ENCODE results near the gene EMC9.

Gene EMC9

DNA sequence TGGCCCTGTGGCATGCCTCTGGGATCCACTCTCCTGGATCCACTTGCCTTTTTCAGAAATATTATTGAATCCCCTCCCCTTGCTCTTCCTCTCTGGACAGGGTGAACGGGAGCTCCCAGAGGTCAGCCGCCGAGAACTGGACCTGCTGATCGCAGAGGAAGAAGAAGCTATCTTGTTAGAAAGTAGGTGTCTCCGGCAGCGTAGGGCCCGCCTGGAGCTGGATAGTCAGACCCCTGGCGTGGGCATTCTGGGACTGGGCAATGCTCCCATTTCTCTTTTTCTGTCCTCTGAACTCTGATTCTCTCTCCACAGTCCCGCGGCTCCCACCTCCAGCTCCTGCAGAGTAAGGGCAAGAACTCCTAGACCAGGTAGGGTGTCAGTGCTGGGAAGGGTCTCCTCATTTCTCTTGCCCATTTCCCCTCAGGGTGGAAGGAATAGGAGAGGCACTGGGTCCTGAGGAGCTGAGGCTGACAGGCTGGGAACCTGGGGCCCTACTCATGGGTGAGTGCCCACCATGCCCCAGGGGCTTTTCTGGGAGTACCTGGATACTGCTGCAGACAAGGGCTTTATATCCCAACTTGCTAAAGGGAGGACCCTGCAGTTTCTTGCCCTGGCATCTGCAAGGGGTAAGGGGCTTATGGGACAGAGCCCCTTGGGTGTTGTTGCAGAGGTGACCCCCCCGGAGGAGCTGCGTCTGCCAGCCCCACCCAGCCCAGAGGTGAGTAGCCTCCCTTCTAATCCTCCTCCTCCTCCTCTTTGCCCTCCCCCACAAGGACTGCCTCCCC is 35.8 kb upstream of the EMC9 start:
- DNase-seq = no peak

DNA sequence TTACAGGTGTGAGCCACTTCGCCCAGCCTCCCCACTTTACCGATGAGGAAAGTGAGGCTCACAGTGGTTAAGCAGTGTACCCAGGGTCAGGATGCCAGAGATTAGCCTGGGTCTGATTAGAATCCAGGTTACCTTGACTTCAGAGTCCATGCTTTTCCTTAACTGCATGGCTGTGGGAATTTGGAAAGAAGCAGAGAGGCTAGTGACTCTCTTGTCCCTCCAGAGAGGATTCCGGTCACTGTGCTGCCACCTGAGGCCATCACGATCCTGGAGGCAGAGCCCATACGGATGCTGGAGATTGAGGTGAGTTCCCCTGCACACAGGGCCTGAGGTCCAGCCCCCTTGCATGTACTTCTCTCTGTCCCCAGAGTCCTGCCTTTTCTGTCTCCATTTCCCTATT is 35.2 kb upstream of the EMC9 start:
- DNase-seq = no peak

DNA sequence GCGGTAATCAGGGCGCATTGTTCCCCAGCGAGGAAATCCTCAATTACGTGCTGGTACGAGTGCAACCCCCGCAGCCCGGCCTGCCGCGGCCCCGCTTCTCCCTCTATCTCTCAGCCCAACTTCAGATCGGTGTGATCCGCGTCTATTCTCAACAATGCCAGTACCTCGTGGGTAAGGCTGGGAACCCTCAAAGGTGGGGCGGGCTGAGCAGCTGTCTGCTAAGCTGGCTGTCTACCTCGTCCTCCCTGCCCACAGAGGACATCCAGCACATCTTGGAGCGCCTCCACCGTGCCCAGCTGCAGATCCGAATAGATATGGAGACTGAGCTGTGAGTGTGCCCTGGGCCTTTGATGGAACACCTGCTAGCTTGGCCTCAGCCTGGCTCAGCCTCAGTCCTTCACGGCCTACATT is 31.5 kb upstream of the EMC9 start:
- no peak for DNase-seq

DNA sequence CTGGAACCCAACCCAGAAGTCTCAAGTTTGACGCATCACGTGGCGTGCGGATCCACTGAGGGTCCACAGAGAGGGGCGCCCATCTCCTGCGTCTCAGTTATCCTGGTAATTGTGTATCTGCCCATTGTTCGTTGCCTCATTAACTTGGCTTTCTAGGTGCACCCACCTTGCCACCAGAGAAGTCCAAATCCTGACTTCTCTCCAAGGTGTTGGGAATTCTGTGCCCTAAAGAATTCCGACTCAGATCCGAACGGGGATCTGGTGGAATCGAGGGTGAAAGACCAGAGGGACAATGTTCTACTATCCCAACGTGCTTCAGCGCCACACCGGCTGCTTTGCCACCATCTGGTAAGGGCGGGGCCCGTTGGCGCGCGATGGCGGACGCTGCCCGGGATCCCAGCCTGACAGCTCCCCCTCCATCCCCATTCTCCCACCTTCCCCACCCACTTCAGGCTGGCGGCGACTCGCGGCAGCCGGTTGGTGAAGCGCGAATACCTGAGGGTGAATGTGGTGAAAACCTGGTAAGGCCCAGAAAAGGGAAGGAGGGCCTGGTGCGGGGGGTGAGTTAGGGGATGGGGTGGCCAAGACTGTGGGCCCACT is 31.0 kb upstream of the EMC9 start:
- DNase-seq = no peak

DNA sequence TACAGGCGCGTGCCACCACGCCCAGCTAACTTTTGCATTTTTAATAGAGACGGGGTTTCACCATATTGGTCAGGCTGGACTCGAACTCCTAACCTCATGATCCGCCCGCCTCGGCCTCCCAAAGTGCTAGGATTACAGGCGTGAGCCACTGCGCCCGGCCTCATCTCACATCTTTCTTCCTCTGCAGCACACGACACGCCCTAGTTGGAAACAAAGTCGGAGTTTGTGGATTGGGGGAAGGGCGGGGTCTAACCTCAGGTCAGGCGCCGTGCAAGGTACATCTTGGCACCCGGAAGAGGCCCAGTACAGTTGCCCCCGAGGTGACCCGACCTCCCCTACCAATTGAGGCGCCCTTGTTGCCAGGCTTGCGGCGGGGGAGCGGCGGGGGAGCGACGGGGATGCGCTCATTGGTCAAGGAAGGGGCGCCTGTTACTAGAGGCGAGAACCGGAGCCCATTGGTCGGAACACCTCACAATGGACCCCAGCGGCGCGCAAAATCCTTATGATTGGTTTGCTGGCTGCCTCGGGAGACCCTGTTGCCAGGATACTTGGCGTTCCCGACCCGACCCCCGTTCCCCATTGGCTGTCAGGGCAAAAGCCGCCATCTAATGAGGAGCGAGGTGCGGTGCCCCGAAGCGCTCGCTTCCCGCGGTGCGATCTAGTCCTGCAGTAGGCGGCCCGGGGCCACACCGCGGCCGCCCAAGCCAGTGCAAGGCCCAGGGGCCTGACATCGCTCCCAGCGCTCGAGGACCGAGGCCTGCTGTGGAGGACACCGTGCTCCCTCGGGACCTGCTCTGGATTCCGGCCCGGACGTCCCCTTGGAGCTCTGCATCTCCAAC is 30.2 kb upstream of the EMC9 start, which contains the start of gene REC8:
TSS of gene REC8 (plus strand) at position 659 of the 839 bp plus-strand sequence. CDS start 473 bp downstream, outside the sequence.
- peak; percentile 74 for DNase-seq

DNA sequence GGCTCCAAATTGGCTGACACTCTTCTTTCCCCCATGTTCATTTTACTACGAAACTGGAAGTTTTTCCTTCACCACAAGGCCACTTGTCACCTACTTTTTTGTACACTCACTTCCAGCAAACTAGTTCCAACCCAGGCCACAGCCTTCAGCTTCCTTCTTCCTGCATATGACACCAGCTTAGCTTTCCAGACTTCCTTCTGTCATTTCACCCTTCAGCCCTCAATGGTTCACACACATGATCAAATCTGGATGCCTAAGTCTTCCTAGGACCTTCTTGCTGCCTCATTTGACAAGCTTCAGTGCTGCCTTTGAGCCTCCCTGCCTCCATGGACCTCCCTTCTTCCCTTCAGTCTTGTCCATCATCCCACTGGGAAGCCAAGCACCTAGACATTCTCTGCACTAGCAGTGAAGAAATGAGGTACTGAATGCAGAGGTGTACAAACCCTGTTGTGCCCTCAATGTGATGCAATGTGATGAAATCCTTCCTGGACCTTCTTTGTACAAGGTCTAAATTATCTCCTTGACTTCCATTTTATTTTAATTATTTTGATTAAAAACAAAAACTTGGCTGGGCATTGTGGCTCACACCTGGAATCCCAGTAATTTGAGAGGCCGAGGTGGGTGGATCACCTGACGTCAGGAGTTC is 26.2 kb upstream of the EMC9 start:
- DNase-seq = no peak

DNA sequence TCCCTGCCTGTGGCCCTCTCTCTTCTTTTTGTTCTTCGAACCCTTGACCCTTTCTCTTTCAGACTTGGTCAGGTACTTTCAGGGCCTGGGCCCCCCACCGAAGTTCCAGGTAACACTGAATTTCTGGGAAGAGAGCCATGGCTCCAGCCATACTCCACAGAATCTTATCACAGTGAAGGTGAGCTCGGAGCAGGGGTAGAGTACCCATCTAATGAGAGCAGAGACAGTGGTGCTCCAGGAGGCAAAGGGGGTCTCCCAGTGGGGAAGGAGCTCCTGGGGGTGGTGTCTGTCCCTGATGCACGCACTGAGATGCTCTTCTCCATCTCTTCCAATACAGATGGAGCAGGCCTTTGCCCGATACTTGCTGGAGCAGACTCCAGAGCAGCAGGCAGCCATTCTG is 24.4 kb upstream of the EMC9 start:
- no peak for DNase-seq

DNA sequence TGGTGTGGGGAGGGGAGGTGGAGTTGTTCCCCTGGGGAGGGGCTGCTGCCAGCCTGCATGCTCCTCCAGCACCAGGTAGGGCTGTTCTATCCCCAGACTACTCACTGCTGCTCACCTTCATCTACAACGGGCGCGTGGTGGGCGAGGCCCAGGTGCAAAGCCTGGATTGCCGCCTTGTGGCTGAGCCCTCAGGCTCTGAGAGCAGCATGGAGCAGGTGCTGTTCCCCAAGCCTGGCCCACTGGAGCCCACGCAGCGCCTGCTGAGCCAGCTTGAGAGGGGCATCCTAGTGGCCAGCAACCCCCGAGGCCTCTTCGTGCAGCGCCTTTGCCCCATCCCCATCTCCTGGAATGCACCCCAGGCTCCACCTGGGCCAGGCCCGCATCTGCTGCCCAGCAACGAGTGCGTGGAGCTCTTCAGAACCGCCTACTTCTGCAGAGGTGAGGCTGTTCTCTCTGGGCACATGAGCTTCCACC is 23.2 kb upstream of the EMC9 start:
- no peak for DNase-seq

DNA sequence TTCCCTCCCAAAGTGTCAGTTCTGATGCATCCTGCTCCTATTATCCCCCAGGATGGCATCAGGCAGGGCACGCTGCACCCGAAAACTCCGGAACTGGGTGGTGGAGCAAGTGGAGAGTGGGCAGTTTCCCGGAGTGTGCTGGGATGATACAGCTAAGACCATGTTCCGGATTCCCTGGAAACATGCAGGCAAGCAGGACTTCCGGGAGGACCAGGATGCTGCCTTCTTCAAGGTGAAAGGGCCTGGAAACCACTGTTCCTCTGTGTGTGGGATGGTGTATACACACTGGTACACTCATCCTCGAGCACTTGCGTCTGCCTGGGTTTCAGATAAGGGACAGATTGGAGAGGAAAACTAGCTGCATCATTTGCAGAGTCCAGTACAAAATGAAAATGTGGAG is 20.7 kb upstream of the EMC9 start:
- DNase-seq = no peak

DNA sequence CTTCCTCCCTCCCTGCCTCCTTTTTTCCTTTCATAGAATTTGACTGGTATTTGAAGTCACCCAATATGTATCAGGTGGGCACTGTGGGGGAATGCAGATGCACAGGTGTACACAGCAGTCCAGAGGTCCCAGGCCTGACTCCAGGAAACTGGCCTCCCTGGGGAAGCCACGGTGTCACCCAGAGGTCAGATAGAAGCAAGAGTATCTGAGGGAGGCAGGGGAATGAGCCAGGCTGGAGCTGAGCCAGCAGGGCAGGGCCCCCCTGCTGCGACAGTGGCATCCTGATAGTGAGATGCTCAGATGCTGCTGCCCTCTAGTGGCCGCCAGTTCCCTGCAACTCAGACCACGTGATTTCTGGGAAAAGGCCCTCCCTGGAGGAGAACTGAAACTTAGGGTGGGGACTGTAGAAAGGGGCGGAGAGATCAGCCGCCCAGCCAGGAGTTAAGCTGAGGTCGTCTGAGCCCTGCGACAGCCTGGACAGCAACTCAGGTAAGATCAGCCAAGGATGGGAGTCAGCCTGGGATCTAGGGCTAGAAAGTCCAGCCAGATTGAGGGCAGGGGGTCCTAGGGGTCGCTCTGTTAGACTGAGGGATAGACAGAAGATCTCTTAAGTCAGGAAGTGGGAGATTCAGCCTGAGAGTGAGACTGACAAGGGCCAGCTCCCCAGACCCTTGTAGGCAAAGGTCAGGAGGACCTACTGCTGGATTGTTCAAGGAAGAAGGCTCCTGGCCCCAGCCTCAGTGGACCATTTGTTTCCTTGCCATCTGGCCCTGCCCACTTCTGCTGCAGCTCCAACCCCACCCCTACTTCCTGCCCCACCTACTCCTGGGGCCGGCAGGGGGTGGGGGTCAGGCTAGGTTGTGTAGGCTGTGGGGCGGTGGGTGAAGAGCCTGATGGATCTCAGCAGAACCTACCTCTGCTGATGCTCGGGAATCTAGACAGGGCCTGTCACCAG is 19.7 kb upstream of the EMC9 start, which contains the start of gene IRF9:
TSS of gene IRF9 (plus strand) at position 416 of the 955 bp plus-strand sequence. CDS start 880 bp downstream, outside the sequence.
- DNase-seq = peak; percentile 99

DNA sequence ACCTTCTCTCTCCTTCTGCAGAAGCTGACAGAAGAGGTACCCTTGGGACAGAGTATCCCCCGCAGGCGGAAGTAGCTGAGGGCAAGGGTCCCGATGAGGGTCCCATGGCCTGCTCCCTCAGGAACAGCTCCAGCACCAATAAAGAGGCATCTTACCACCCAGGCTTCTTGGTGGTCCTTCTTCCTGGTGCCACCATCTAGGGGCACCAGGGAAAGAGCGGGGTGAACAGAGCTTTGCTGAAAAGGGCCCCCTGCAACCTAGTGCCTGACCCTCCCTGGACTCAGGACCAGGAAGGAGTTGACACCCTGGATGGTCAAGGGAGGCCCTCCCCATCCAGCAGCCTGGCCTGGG is 19.1 kb upstream of the EMC9 start:
- no peak for DNase-seq

DNA sequence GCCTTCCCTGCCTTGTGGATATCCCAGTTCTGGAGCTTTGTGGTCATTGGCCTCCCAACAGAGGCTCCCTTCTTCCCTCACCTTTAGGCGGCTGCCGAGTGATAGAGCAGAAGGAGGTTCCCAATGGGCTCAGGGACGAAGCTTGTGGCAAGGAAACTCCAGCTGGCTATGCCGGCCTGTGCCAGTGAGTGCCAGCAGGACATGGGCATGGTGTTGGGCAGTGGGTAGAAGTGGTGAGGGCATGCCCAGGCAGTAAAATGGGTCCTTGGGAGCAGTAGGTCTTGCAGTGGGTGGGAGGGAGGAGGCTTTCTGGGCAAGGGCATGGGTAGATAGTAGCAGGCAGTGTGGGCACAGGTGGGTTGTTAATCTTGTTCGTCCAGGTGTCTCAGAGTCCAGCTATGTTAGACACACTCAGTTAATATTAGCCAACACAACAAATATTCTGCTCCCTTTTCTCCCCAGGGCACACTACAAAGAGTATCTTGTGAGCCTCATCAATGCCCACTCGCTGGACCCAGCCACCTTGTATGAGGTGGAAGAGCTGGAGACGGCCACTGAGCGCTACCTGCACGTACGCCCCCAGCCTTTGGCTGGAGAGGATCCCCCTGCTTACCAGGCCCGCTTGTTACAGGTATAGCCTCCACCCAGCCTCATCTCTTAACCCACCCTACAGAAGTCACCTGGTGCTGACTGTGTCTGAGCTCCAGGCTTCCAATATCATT is 18.5 kb upstream of the EMC9 start:
- DNase-seq = no peak

DNA sequence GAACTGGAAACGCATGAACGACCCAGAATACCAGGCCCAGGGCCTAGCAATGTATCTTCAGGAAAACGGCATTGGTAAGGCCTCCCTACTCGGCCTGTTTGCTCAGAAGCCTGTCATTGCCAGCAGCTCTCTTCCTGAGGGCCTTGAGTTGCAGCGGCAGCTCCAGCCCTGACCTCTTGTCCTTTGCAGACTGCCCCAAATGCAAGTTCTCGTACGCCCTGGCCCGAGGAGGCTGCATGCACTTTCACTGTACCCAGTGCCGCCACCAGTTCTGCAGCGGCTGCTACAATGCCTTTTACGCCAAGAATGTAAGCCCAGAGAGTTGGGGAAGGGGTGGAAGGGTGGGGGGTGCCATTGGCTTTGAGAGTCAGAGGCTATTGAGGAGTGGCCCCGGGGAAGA is 15.9 kb upstream of the EMC9 start:
- DNase-seq = no peak

DNA sequence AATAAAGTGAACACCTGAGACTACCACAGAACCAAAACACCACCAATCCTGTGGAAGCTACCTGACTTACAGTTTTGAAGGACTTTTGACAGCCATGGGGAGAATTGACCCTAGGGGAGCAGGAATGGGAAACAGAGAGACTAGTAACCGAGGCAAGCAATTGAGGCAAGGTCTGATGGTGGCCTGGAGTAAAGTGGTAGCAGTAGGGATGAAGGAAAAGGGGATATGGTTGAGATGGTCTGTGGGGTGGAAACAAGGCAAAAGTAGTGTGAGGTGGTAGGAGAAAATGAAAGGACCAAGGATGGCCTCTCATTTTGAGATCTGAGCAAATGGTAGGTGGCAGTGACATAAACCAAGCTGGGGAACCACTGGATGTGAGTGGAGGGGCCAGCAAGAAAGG is 15.4 kb upstream of the EMC9 start:
- no peak for DNase-seq

DNA sequence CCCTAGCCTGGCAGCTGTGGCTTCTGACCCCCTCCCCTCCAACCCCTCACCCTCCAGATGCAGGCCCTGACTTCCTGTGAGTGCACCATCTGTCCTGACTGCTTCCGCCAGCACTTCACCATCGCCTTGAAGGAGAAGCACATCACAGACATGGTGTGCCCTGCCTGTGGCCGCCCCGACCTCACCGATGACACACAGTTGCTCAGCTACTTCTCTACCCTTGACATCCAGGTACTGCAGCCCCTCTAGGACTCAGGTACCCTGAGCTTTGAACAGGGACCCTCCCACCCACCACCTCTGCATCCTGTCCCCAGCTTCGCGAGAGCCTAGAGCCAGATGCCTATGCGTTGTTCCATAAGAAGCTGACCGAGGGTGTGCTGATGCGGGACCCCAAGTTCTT is 13.7 kb upstream of the EMC9 start:
- DNase-seq = no peak

DNA sequence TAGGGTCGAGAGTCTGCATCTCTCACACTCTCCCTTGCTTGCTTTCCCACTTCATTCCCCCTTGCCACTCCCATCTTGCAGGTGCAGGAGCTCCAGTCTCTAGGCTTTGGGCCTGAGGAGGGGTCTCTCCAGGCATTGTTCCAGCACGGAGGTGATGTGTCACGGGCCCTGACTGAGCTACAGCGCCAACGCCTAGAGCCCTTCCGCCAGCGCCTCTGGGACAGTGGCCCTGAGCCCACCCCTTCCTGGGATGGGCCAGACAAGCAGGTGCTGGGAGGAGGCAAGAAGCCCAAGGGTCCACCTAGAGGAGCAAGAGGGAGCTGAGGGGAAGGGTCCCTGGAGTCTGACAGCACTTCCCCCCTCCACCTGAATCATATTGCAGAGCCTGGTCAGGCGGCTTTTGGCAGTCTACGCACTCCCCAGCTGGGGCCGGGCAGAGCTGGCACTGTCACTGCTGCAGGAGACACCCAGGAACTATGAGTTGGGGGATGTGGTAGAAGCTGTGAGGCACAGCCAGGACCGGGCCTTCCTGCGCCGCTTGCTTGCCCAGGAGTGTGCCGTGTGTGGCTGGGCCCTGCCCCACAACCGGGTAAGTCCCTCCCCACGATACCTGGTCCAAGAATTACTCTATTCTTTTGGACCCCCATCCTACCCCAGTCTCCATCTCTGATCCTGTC is 10.2 kb upstream of the EMC9 start:
- no peak for DNase-seq

DNA sequence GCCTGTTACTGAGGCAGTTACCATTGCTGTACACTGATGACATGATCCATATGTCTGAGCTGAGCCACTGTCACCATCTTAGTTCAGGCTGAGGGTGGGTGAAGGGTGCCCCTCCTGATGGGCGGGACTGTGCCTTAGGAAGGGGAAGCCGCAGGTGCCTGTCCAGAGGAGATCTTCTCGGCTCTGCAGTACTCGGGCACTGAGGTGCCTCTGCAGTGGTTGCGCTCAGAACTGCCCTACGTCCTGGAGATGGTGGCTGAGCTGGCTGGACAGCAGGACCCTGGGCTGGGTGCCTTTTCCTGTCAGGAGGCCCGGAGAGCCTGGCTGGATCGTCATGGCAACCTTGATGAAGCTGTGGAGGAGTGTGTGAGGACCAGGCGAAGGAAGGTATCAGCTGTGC is 9.6 kb upstream of the EMC9 start:
- DNase-seq = no peak

DNA sequence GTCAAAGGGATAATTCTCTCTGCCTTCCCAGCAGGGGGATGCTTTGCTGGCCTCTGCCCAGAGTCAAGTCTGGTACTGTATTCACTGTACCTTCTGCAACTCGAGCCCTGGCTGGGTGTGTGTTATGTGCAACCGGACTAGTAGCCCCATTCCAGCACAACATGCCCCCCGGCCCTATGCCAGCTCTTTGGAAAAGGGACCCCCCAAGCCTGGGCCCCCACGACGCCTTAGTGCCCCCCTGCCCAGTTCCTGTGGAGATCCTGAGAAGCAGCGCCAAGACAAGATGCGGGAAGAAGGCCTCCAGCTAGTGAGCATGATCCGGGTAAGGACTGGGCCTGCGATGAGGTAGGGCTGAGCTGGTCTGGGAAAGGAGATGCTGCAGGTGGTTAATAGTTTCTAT is 9.2 kb upstream of the EMC9 start:
- no peak for DNase-seq

DNA sequence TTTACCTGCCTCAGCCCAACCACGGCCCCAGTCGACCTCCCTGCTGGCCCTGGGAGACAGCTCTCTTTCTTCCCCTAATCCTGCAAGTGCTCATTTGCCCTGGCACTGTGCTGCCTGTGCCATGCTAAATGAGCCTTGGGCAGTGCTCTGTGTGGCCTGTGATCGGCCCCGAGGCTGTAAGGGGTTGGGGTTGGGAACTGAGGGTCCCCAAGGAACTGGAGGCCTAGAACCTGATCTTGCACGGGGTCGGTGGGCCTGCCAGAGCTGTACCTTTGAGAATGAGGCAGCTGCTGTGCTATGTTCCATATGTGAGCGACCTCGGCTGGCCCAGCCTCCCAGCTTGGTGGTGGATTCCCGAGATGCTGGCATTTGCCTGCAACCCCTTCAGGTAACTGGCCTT is 8.7 kb upstream of the EMC9 start:
- no peak for DNase-seq

DNA sequence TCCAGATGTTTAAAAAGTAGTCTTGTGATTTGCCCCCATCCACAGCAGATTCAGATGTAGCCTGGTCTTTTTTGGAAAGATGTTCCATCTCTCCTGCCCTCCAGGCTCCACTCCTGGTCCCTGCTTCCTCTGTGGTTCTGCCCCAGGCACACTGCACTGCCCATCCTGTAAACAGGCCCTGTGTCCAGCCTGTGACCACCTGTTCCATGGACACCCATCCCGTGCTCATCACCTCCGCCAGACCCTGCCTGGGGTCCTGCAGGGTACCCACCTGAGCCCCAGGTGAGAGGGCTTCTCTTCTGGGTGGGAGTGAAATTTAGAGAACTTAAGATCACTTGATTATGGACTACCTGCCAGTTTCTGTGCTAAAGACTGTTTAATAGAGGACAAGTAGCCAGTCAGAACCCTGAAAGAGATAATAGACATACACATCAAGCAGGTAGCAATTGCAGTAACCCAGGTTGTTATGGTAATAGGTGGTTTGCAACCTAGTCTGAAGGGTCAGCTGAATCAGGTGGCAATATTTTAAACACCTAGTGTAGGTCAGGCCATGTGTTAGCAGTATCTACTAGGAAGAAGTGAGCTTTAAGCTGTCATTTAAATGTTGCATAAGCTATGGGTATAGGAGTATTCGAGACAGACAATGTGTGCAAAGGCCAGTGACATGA is 8.0 kb upstream of the EMC9 start:
- no peak for DNase-seq

Data from CD4-positive, alpha-beta T cell treated with Interleukin-21 for 1 hour (primary cell).